SU-DHL-6 (cell line): Measurements from ENCODE around the gene SHTN1.

Source experiments
- H2AFZ ChIP-seq: fragments of 200-600 bp; sonication (generic); 2 replicates; pipeline ENCODE4 v1.6.1; 2014; ENCODE audit warnings: low read depth, mild to moderate bottlenecking, moderate library complexity, mixed read lengths, antibody characterized with exemption, low read length; ENCODE audit not compliant: severe bottlenecking
- H3F3A ChIP-seq: fragments of 200-600 bp; shearing (Covaris generic); 2 replicates; pipeline ENCODE4 v1.6.0; 2016; ENCODE audit warnings: antibody characterized with exemption, mild to moderate bottlenecking; ENCODE audit not compliant: insufficient read depth
- H3K27ac ChIP-seq: fragments of 200-600 bp; sonication (generic); 2 replicates; pipeline ENCODE4 v1.5.1; 2016; ENCODE audit warnings: low read depth, mild to moderate bottlenecking, low read length, moderate library complexity, mixed read lengths
- H3K27me3 ChIP-seq: fragments of 200-600 bp; sonication (generic), shearing (Covaris generic); 2 replicates; pipeline ENCODE4 v1.6.0; 2014; ENCODE audit warnings: mild to moderate bottlenecking, low read length
- H3K36me3 ChIP-seq: fragments of 200-600 bp; sonication (generic); 2 replicates; pipeline ENCODE4 v1.6.1; 2014; ENCODE audit warnings: mild to moderate bottlenecking, low read length, mixed read lengths
- H3K4me2 ChIP-seq: fragments of 300-600, 200-600 bp; shearing (Covaris generic), sonication (generic); 2 replicates; pipeline ENCODE4 v1.6.0; 2014; ENCODE audit warnings: low read length, low read depth, mild to moderate bottlenecking; ENCODE audit not compliant: poor library complexity, severe bottlenecking
- H3K4me3 ChIP-seq: fragments of 200-600 bp; sonication (generic); 2 replicates; pipeline ENCODE4 v1.5.1; 2014; ENCODE audit warnings: antibody characterized with exemption, low read length, mild to moderate bottlenecking, mixed read lengths; ENCODE audit not compliant: insufficient read depth, poor library complexity, severe bottlenecking
- H3K79me2 ChIP-seq: fragments of 200-600 bp; sonication (generic); 2 replicates; pipeline ENCODE4 v1.6.1; 2014; ENCODE audit warnings: mild to moderate bottlenecking, low read length, moderate library complexity; ENCODE audit not compliant: insufficient read depth
- H3K9ac ChIP-seq: fragments of 200-600 bp; sonication (generic); 2 replicates; pipeline ENCODE4 v1.7.0; 2014; ENCODE audit warnings: mild to moderate bottlenecking, low read length
- H3K9me2 ChIP-seq: fragments of 200-600 bp; sonication (generic); replicated peaks from 2 replicates; pipeline ENCODE4 v1.6.1; 2014; ENCODE audit warnings: low read length; ENCODE audit not compliant: insufficient read depth
- H3K9me3 ChIP-seq: fragments of 200-600 bp; sonication (generic); 2 replicates; pipeline ENCODE4 v1.6.1; 2014; ENCODE audit warnings: low read length, mixed read lengths; ENCODE audit not compliant: insufficient read depth
- H4K20me1 ChIP-seq: fragments of 200-600 bp; sonication (generic); 2 replicates; pipeline ENCODE4 v1.6.1; 2014; ENCODE audit warnings: low read depth, mild to moderate bottlenecking, antibody characterized with exemption, low read length, moderate library complexity, mixed read lengths
- EZH2phosphoT487 ChIP-seq: fragments of 200-600 bp; sonication (generic), shearing (Covaris generic); conservative IDR thresholded peaks from 2 replicates; pipeline ENCODE4 v1.6.1; 2018; ENCODE audit warnings: mild to moderate bottlenecking, antibody characterized with exemption, low read length, moderate library complexity, mixed read lengths
- TF ChIP-seq, protein P1 (sequence below): fragments of 200-600 bp; sonication (generic); IDR thresholded peaks from one replicate; pipeline ENCODE4 v1.5.1; 2017; ENCODE audit warnings: antibody characterized with exemption, mild to moderate bottlenecking, low read length, moderate library complexity; ENCODE audit not compliant: insufficient read depth, poor library complexity, severe bottlenecking

SHTN1 gene

DNA sequence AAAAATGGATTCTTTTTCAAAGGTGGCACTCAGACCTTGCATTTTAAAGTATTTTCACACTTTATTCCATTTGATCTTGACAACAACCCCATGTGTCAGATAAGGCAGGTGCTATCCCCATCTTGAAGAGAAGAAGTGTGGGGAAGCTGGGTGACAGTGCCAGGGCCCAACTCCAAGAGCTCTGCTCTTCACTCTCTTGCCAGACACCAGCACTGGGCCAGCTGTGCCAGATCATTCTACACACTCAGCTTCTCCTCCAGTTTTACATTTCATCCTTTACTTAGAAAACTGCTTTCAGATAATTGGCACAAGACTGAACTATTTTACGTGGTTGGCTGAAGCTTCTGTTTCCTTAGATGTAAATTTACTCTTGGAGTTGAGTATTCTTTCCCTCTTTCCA lies 91.3 kb downstream of the SHTN1 start:
- TF ChIP-seq, protein P1, sequence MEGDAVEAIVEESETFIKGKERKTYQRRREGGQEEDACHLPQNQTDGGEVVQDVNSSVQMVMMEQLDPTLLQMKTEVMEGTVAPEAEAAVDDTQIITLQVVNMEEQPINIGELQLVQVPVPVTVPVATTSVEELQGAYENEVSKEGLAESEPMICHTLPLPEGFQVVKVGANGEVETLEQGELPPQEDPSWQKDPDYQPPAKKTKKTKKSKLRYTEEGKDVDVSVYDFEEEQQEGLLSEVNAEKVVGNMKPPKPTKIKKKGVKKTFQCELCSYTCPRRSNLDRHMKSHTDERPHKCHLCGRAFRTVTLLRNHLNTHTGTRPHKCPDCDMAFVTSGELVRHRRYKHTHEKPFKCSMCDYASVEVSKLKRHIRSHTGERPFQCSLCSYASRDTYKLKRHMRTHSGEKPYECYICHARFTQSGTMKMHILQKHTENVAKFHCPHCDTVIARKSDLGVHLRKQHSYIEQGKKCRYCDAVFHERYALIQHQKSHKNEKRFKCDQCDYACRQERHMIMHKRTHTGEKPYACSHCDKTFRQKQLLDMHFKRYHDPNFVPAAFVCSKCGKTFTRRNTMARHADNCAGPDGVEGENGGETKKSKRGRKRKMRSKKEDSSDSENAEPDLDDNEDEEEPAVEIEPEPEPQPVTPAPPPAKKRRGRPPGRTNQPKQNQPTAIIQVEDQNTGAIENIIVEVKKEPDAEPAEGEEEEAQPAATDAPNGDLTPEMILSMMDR = no peak
- TF ChIP-seq EZH2phosphoT487 = no peak
- Histone ChIP-seq H3K4me3 (no peak overlapping the region), H3K9ac (no peak overlapping the region)

DNA sequence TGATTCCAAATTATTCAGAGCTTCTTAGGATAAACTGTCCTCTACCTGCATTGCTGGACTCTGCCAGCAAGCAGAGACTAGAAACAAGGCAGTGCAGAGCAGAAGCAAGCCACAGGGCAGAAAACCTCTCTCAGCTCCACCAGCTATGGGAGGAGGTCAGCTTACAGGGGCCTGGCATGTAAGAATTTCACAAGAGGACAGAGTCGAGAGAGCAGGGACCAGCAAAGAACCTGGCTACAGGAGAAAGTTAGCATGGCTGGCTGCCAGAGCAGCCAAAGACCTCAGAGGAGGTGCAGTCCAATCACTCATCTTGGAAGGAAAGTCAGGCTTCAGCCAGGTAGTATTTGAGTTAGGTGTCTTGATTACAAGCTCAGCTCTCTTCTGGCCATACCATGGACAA lies 92.8 kb downstream of the SHTN1 start:
- Histone ChIP-seq H3K36me3 (no peaks in the 10 kb centered on the region), H3K9ac (no peak overlapping the region), H3K9me2 (no peaks in the 10 kb centered on the region), H2AFZ (no peak overlapping the region), H3K79me2 (no peaks in the 10 kb centered on the region), H3K27me3 (no peaks in the 10 kb centered on the region), H4K20me1 (no peaks in the 10 kb centered on the region), H3K27ac (no peak overlapping the region), H3K9me3 (no peaks in the 10 kb centered on the region), H3K4me3 (no peak overlapping the region), H3K4me2 (no peak overlapping the region), H3F3A (no peaks in the 10 kb centered on the region)
- TF ChIP-seq, protein P1 = no peak
- no peak for TF ChIP-seq EZH2phosphoT487

More for the DNA sequence above, 91.3 kb downstream of the SHTN1 start:
- Histone ChIP-seq H3K79me2 (no peaks in the 10 kb centered on the region), H3F3A (no peaks in the 10 kb centered on the region), H3K27ac (no peak overlapping the region), H3K36me3 (no peaks in the 10 kb centered on the region), H2AFZ (no peak overlapping the region), H3K9me2 (no peaks in the 10 kb centered on the region), H3K9me3 (no peaks in the 10 kb centered on the region), H3K4me2 (no peak overlapping the region), H4K20me1 (no peaks in the 10 kb centered on the region), H3K27me3 (no peaks in the 10 kb centered on the region)

DNA sequence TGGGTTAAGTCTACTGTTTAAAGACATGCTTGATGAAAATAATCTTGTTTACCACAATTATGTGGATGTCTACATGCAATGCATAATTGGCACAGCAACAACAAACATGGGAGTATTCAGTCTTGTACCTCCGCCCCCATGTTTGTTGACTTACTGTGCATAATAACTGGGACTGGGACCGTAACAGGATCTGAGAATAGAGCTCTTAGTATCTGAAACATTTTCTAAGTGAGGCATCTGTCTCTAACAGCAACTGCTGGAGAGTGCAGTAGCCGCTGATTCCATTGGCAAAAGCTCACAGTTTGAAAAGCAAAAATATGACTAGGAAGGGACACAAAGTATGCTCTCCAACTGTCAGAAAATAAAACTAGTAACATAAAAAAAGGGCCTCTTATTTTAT lies 94.1 kb downstream of the SHTN1 start:
- Histone ChIP-seq H3K9me3 (no peaks in the 10 kb centered on the region), H3K4me3 (no peak overlapping the region), H3K27ac (no peak overlapping the region), H3K27me3 (no peaks in the 10 kb centered on the region), H3K36me3 (no peaks in the 10 kb centered on the region), H3F3A (no peaks in the 10 kb centered on the region), H3K9me2 (no peaks in the 10 kb centered on the region), H3K9ac (no peak overlapping the region), H4K20me1 (no peaks in the 10 kb centered on the region), H2AFZ (no peak overlapping the region), H3K79me2 (no peaks in the 10 kb centered on the region), H3K4me2 (no peak overlapping the region)
- TF ChIP-seq, protein P1 = no peak
- no peak for TF ChIP-seq EZH2phosphoT487

DNA sequence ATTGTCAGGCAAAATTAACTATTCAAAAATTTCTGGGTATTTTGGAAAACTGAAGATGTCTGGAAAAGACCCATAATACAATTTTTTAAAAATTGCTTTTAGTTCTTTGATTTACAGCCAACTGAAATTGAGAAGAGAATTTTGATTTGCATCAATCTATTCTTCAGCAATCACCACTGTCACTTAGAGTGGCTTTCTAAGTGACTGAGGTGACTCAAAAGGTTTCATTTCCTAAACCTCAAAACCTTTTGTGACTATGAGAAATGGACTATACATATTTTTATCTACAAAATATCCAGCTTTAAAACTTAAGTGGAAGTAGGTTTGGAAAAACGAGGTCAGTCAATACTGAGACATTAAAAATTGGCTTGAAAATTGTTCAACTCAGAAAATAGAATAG lies 95.7 kb downstream of the SHTN1 start:
- Histone ChIP-seq H3F3A (no peaks in the 10 kb centered on the region), H3K9ac (no peak overlapping the region), H4K20me1 (no peaks in the 10 kb centered on the region), H3K27me3 (no peaks in the 10 kb centered on the region), H3K9me3 (no peaks in the 10 kb centered on the region), H3K9me2 (no peaks in the 10 kb centered on the region), H3K79me2 (no peaks in the 10 kb centered on the region), H3K27ac (no peak overlapping the region), H2AFZ (no peak overlapping the region), H3K4me2 (no peak overlapping the region), H3K36me3 (no peaks in the 10 kb centered on the region), H3K4me3 (no peak overlapping the region)
- TF ChIP-seq, protein P1 = no peak
- no peak for TF ChIP-seq EZH2phosphoT487
